Dermis microvascular lymphatic vessel endothelial cell (primary cell): ENCODE data around the gene ALK. TPM values are rescaled to one million over a fixed set of nuclear protein-coding genes. Genes with fewer than 3 reads are reported as not detected.

Source experiments
- DNase-seq, 2 donors: peaks; one replicate each; pipeline versions ENCODE4 v3.0.0 to v3.0.0-alpha.2; 2010; ENCODE audit warnings: low read depth in 2 of 2
- total RNA-seq: library from RNA; depleted of rRNA; stranded (reverse); fragments of >200 nt; gene quantifications from 2 replicates; pipeline ENCODE4 v1.2.1, GENCODE V29; 2014

Gene ALK
- total RNA-seq, 1 donor from 2014 or later = not detected

DNA sequence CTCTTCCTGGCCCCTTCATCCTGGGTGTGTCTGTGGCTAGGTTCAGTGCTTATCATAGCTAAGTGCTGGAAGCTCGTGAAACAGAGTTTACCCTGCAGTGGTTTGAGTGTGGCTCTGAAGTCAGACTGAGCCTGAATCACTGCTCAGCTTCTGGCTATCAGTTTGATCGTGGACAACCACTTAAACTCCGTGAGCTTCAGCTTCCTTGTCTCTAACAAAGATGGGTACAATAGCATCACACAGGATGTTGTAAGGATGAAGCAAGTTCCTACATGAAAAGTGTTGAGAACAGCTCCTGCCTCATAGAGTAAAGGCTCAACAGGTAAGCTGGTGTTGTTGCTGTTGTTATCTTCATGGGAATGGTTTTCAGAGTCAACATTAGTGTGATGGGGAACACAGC, 595.8 kb downstream of the ALK start:
- DNase-seq = no peak

DNA sequence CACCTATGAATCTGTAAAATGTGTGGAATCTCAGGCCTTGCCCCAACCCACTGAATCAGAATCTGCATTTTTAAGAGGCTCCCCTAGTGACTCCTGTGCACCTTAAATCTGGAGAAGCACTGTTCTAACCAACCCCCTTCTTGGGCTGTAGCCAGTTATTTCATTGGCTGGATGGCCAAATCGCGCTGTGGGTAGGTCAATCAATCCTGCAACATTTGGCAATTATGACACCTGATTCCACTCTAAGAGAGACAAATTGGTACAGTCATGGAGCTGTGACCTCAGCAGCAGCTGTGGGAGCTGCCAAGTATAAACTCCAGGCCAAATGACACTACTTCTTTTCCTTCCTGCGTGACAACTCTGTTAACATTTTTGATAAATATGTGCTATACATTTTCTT, 597.4 kb downstream of the ALK start:
- no peak for DNase-seq

GRCh38 chr2:29323301-29323700, 598.1 kb downstream of the ALK start:
- DNase-seq = no peak

GRCh38 chr2:29322011-29322410, 599.4 kb downstream of the ALK start:
- DNase-seq = peak in 1 of 2 donors; percentile 37

DNA sequence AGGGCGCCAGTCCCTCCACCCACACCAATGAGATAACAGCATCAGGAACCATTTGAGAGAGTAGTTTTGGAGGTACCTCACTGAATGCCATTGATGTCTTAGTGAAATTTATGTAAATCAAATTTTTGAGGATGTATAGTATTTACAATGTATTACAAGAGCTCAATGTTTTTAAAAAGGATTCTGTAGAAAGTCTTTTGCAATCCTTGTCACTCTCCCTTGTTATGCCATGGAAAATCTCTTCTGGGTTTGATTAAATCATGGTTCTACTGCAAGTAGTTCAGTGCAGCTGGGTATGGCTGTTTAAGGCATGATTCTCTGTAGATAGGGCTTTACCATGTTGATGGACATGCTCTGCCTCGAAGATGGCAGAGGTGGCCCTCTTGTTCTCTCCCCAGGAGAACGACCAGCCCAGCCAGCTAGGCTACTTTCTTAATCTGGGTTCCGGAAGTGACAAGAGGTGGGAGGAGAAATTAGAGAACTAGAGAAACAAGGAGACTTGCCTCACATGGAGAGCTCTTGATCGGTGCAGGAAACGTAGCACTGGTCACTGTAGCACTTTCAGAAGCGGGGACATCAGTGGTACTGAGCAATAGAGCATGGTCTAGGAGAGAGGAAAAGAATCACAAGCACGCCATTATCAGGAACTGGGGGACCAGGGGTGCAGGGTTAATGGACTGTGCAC, 603.4 kb downstream of the ALK start:
- DNase-seq = no peak

DNA sequence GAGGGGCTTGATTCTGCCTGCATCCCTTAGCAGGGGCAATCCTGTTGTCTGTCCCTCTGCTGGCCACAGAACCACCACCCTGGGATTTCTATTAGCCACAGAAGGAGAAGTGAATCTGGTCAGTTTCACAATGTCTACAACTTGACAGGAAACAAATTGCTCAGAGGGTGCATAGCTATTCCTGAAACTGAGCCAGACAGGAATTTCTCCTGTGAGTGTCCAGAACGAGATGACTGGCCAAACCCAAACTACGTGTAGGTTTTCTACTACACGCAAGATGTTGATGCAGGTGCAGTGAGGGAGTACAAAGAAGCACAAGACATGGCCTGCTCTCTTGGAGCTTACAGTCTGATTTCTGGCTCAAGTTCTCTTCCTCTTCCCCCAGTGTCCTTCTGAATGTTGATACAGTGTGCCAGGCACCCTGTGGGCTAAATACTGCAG, 604.3 kb downstream of the ALK start:
- peak in 1 of 2 donors; percentile 11 for DNase-seq

DNA sequence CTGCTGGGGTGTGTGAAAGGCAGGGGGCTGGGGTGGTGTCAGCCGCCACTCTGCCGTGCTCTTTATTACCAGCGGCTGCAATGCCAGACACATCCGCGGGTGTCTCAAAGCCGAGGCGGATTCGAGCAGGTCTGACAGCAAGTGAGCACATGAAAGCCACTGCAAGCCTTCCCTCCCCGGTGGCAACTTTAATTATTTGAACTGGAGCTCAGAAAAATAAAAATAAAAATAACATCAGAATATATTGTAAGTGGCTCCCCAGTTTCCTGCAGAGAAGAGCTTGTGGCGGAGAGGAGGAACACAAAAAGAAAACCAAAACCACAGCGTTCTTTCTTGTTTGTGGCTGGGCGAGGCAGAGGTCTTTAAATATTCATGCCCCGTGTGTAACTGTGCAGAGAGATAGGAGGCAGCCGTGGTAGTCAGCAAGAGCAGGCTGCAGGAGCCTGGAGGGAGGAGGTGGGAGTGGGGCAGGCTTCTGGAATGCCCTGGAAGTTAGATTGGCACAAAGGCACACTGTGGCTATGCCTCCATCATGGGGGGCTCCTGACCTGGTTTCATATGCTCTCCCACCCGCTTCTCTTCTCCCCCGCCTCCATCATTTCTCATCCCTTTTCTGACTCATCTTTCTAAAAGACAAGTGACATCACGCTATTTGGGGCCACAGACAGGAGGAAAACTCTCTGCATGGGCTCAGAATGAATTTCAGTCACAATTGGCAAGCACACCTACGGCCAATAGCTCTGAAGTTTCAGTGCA, 606.4 kb downstream of the ALK start:
- no peak for DNase-seq

- no peak for DNase-seq
Measured at GRCh38 chr2:29311458-29311857, 609.9 kb downstream of the ALK start.

GRCh38 chr2:29310650-29311348, 610.6 kb downstream of the ALK start:
- DNase-seq = no peak

DNA sequence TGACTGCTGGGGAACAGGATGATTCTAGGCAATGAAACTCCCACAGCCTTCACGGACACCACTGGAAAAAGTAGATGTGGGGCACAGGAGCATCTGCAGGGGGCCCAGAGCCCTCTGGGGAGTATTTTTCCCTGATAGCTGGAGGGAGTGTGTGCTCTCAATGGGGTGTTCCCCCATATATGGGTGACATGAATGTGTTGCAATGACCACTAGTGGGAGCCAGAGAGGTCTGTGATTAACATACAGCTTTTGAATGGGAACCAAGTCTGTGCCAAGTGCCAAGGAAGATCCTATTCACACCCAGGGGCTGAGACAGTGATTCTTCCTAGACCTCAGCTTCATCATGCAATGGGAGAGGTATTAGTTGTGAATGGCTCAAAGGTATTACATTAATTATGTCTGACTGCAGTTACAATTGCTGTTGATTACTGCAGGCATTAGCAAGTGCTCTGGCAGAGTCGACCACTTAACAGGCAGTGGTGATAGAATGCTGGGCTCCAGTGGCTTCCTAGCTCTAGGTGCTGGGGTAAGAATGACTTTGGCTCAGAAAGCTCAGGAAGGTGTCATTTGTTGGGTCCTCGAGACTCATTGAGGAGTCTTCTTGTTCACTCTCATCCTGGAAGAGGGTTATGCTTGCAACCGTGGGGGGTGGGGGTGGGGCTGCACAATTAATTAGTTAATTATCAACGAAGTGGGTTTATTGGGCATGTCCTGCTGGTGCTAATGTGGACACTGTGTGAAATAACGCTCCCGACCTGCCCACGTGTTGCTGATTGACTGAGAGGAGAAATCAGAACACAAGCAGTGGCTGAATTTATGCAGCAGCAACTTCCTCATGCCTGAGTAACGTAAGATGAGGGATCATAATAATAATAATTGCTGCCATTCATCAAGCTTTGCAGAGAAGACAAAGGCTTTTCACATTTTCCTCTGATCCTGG, 612.0 kb downstream of the ALK start:
- peak; percentile 33 to 59 for DNase-seq

GRCh38 chr2:29308366-29308765, 613.0 kb downstream of the ALK start:
- no peak for DNase-seq

DNA sequence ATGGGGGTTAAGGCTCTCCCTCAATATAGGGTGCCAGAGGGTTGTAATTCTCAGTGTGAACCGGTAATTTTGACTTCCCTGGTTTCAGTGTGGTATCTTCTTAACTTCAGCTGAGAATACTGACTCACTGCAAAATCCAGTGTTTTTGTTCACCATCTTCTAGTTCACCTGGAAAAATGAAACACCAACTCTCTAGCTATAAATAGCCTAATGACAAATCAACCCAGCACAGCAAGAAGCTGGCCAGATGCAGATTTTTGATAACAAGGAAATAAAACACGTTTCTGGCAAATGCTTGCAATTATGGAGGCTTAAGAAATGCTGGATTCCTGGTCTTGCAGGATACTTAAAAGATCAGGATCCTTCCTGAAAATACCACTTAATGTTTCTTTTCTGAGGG, 613.9 kb downstream of the ALK start:
- no peak for DNase-seq

GRCh38 chr2:29305762-29306161, 615.6 kb downstream of the ALK start:
- no peak for DNase-seq

DNA sequence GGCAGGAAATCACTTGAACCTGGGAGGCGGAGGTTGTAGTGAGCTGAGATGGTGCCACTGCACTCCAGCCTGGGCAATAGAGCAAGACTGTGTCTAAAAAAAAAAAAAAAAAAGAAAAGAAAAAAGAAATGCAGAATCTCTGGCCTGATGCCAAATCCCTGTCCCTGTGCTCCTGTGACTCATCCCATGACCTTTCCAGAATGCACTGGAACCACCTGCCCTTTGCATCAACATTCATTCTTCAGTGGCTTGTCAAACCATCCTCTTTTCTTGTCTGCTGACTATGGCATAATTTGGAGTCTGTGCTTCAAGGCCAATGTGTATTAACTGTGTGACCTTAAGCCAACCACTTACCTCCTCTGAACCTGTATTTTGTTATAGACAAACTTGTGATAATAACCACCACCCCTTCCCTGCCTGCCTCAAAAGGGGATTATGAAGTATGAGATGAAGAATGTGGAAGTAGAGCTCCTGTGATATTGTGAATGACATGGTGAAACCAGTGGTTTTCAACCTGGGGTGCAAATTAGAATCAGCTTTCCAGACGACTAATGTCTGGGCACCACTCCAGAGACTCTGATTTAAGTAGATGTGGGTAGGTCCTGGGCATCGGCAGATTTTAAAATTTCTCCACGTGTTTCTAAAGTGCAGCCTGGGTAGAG, 616.9 kb downstream of the ALK start:
- no peak for DNase-seq

DNA sequence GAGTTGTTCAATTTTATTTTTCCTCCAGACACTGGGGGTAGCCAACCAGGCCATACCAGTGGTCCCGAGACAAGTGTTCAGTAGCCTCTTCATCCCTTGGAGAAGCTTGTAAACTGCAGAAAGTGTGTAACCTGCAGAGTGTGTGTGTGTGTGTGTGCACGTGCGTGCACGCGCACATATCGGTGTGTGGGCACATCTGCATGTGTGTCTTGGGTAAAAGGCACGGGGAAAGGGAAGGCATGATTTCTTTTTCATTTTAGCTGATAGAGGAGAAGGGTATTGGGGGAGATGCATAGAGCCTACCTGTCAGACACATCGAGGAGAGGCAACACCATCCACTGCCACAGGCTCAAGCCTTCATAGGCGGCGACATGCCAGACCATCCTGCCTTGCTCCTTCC, 624.8 kb downstream of the ALK start:
- DNase-seq = no peak

- no peak for DNase-seq
Measured at GRCh38 chr2:29295845-29296244, 625.5 kb downstream of the ALK start.

DNA sequence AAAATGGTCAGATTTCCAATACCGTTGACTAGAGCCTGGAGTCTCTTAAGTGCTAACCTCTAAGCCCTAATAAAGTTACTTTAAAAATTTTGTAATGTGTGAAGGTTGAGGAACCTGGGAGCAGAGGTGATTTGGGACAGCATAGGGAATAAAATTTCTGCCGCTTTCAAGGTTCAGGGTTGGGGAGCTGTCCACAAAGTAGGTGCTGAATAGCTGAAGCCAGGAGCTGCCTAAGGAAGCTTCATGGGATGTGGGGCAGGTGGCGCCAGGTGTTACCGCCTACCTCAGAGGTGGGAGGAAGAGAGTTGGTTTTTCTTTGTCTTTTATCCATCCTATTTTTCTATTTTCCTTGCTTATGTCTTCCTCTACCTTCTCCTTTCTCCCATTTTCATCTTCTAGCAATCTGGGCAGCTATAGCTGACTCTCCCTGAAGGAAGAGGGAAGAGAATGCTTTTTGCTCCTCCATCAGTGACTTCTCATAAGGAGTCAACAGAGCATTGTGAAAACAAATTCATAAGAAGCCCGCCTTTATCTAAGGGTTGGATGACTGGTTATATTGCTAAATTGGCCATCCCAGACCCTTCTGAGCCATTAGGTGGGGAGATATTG, 627.5 kb downstream of the ALK start:
- peak; percentile 12 to 36 for DNase-seq

DNA sequence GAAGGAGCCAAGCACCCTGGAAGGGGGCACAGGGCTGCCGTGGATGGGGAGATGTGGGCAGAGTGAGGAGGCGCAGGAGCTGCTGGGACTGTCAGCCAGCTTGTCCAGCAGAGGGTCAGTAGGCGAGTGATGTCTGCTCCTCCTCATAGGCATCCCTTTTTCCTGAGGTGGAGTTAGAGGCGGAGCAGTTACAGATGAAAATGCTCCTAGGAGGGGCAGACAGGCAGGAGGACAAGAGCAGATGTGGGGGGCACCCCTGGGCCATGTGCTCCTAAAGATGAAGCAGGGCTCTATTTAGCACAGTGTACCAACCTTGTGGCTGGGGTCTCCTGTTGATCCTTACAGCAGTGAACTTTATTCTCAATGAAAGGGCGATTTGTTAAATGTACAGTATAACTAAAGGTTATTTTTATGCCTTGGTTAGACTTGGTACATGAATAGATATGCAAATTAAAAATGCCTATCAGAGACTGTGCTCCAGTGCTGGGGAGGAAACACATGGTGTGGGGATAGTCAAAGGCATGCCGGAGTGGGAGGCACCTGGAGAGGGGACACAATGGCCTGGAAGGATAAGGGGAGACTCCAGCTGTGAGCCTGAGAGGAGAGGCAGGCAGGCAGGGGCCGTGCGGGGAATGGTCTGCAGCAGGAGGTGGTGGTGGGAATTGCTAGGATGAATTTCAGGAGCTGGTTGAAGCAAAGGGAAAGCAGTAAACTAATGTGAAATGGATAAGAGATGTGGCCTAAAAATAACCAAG, 630.9 kb downstream of the ALK start:
- no peak for DNase-seq

GRCh38 chr2:29284671-29285070, 636.7 kb downstream of the ALK start:
- DNase-seq = no peak

- no peak for DNase-seq
Measured at GRCh38 chr2:29281916-29282247, 639.5 kb downstream of the ALK start.
